B cell (primary cell): ENCODE results near the gene BCHE.

Experiments
- EZH2 ChIP-seq: IDR thresholded peaks from 2 replicates; pipeline ENCODE4 v1.6.1; 2012; ENCODE audit warnings: borderline replicate concordance, low read depth, mild to moderate bottlenecking, moderate library complexity, low read length; ENCODE audit not compliant: insufficient read depth, poor library complexity, severe bottlenecking
- TF ChIP-seq, protein P1 (sequence below): fragments of 200-600 bp; IDR thresholded peaks from one replicate; pipeline ENCODE4 v1.8.0; 2022; ENCODE audit warnings: antibody characterized with exemption, mild to moderate bottlenecking

DNA sequence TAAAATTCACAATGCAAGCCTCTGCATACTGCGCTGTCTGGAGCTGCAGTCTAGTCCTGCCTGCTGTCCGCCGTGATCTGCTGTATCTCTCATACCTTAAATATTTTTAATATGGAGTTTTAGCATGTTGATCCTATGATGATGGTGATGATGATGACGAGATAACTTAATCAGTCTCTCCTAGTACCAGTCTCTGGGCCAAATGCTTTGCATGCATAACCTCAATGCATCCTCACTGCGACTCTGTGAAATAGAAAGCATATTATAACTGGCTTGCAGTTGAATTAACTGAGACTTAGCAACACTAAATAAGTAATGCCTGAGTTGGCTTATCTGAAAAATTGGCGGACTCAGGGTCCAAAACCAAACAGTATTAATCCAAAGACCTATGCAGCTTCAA lies 38.4 kb upstream of the BCHE start:
- TF ChIP-seq, protein P1, sequence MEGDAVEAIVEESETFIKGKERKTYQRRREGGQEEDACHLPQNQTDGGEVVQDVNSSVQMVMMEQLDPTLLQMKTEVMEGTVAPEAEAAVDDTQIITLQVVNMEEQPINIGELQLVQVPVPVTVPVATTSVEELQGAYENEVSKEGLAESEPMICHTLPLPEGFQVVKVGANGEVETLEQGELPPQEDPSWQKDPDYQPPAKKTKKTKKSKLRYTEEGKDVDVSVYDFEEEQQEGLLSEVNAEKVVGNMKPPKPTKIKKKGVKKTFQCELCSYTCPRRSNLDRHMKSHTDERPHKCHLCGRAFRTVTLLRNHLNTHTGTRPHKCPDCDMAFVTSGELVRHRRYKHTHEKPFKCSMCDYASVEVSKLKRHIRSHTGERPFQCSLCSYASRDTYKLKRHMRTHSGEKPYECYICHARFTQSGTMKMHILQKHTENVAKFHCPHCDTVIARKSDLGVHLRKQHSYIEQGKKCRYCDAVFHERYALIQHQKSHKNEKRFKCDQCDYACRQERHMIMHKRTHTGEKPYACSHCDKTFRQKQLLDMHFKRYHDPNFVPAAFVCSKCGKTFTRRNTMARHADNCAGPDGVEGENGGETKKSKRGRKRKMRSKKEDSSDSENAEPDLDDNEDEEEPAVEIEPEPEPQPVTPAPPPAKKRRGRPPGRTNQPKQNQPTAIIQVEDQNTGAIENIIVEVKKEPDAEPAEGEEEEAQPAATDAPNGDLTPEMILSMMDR = no peak
- no peak for TF ChIP-seq EZH2
